HepG2 (cell line): ENCODE measurements around the gene ZC3H18. TPM values are rescaled to one million over a fixed set of nuclear protein-coding genes. Genes with fewer than 3 reads are reported as not detected.

Experiments used
- ATAC-seq: fragments of 200-7000 bp; cut with Tn5 transposase; 3 replicates; pipeline ENCODE4 v1.9.1; 2020; ENCODE audit warnings: mild to moderate bottlenecking, moderate library complexity
- BruUV-seq: library from RNA; stranded (reverse); fragments of 400-500 nt; replicated peaks from 2 replicates; lab custom pipeline; 2021; lab: Mats Ljungman, UMichigan
- CTCF ChIA-PET: fragments of 300-600 bp; formaldehyde crosslinking; extraction: SDS; loops from one replicate; lab custom pipeline; 2021; ENCODE audit warnings: low total read pairs, inconsistent platforms, low intra/inter-chr PET ratio; lab: Yijun Ruan, JAX
- POLR2A ChIA-PET: fragments of 350-600 bp; sonication (Branson Sonifier 250); formaldehyde crosslinking; loops from one replicate; lab custom pipeline; 2020; ENCODE audit warnings: antibody characterized with exemption, inconsistent platforms; lab: Yijun Ruan, JAX
- DNase-seq: peaks from one replicate; pipeline ENCODE4 v3.0.0-alpha.2; 2015; ENCODE audit warnings: low spot score
- FAIRE-seq: peaks from 3 replicates; lab custom pipeline; 2011; peaks lifted over from hg19 to GRCh38; lab: Jason Lieb, UNC
- H2AFZ ChIP-seq: one replicate; pipeline ENCODE4 v1.6.1; 2011; ENCODE audit warnings: low read length, inconsistent platforms
- H3K27ac ChIP-seq: fragments of 300-600 bp; 3 replicates; pipeline ENCODE4 v1.8.0; 2011; ENCODE audit warnings: mixed run types, mild to moderate bottlenecking, mixed read lengths, low read length, inconsistent platforms; ENCODE audit not compliant: insufficient read depth; ENCODE audit errors: extremely low read length
- H3K27me3 ChIP-seq, 2 experiments: fragments of 200-600 bp in 1 of 2; 2 replicates in 1 of 2; 3 replicates in 1 of 2; pipeline versions ENCODE4 v1.6.0 to v1.8.0; 2011; ENCODE audit warnings: low read length in 2 of 2, mild to moderate bottlenecking in 2 of 2, moderate library complexity in 2 of 2, inconsistent platforms in 1 of 2; ENCODE audit not compliant: insufficient read depth in 2 of 2, control insufficient read depth in 1 of 2
- H3K36me3 ChIP-seq, 2 experiments: fragments of 200-600 bp in 1 of 2; replicated peaks in 1 of 2; 2 replicates in 1 of 2; 3 replicates in 1 of 2; pipeline versions ENCODE4 v1.5.1 to v1.8.0; 2011; ENCODE audit warnings: low read length in 2 of 2, inconsistent platforms in 1 of 2; ENCODE audit not compliant: insufficient read depth in 2 of 2, control insufficient read depth in 1 of 2
- H3K4me1 ChIP-seq: 2 replicates; pipeline ENCODE4 v1.5.1; 2012; ENCODE audit warnings: low read length, inconsistent platforms; ENCODE audit not compliant: insufficient read depth
- H3K4me2 ChIP-seq: 2 replicates; pipeline ENCODE4 v1.6.0; 2011; ENCODE audit warnings: low read depth, low read length, inconsistent platforms
- H3K4me3 ChIP-seq, 3 experiments: fragments of 200-600 bp in 1 of 3; sonication (generic), shearing (Covaris generic) in 1 of 3; replicated peaks in 1 of 3; 2 replicates each; pipeline ENCODE4 v1.5.1; 2011 to 2016; ENCODE audit warnings: low read length in 3 of 3, inconsistent platforms in 2 of 3, low read depth in 2 of 3, mild to moderate bottlenecking in 2 of 3, control low read depth in 1 of 3, mixed read lengths in 1 of 3; ENCODE audit not compliant: insufficient read depth in 1 of 3
- H3K79me2 ChIP-seq: one replicate; pipeline ENCODE4 v1.6.1; 2011; ENCODE audit warnings: low read length, inconsistent platforms; ENCODE audit not compliant: insufficient read depth
- H3K9ac ChIP-seq: 2 replicates; pipeline ENCODE4 v1.6.0; 2011; ENCODE audit warnings: mild to moderate bottlenecking, low read depth, low read length, inconsistent platforms; ENCODE audit not compliant: insufficient read depth
- H3K9me3 ChIP-seq: 2 replicates; pipeline ENCODE4 v1.5.1; 2012; ENCODE audit warnings: mild to moderate bottlenecking, low read length
- H4K20me1 ChIP-seq: 2 replicates; pipeline ENCODE4 v1.6.0; 2011; ENCODE audit warnings: inconsistent platforms, mild to moderate bottlenecking, low read length, moderate library complexity; ENCODE audit not compliant: insufficient read depth
- ATF1 ChIP-seq: IDR thresholded peaks from 2 replicates; pipeline ENCODE4 v1.6.1; 2016; ENCODE audit warnings: mild to moderate bottlenecking, control low read depth
- HMGA1 ChIP-seq: sonication (generic); formaldehyde crosslinking; conservative IDR thresholded peaks from 2 replicates; pipeline ENCODE4 v1.4.0; 2020; ENCODE audit warnings: missing genetic modification reagents
- NCOR1 ChIP-seq: fragments of 200-600 bp; sonication (generic); IDR thresholded peaks from 2 replicates; pipeline ENCODE4 v1.7.0; 2017; ENCODE audit warnings: antibody characterized with exemption, low read length, borderline replicate concordance
- NPAS2 ChIP-seq: sonication (generic); formaldehyde crosslinking; IDR thresholded peaks from 2 replicates; pipeline ENCODE4 v1.8.0; 2022; ENCODE audit warnings: mild to moderate bottlenecking, missing genetic modification reagents, borderline replicate concordance
- NR2F2 ChIP-seq: IDR thresholded peaks from 2 replicates; pipeline ENCODE4 v1.6.1; 2012; ENCODE audit warnings: low read depth, inconsistent platforms, borderline replicate concordance
- PTBP1 ChIP-seq: fragments of 200-400 bp; formaldehyde crosslinking; IDR thresholded peaks from 2 replicates; pipeline ENCODE4 v1.6.1; 2018; ENCODE audit warnings: low read length, low read depth; ENCODE audit not compliant: poor library complexity, severe bottlenecking
- RBM22 ChIP-seq: fragments of 200-400 bp; formaldehyde crosslinking; optimal IDR thresholded peaks from 2 replicates; pipeline ENCODE3; 2017; ENCODE audit warnings: mild to moderate bottlenecking, low read length, moderate library complexity
- ZNF235 ChIP-seq: sonication (generic); formaldehyde crosslinking; IDR thresholded peaks from 2 replicates; pipeline ENCODE4 v1.8.1; 2023; ENCODE audit warnings: mild to moderate bottlenecking, missing genetic modification reagents, borderline replicate concordance
- WGBS: methylation state at CpG from one replicate; pipeline ENCODE4 v1.1.6; 2017; ENCODE audit warnings: low lambda C conversion rate; 5-methylcytosine and 5-hydroxymethylcytosine counted together
- in situ Hi-C: cut with HindIII; loops from 2 replicates; pipeline ENCODE4 v1.10.0; 2017; ENCODE audit warnings: low pct_unique_long_range_greater_than_20kb; ENCODE audit not compliant: extremely low pct_ligation_motif_present
- intact Hi-C: fragments of 100-400 bp; cut with micrococcal nuclease; formaldehyde crosslinking; loops from one replicate; pipeline ENCODE4 v1.10.0; 2022; ENCODE audit not compliant: unreplicated experiment
- polyA plus RNA-seq, 8 experiments: library from polyadenylated mRNA; depleted of rRNA in 3 of 8; stranded (reverse) in 7 of 8; unstranded in 1 of 8; fragments of >200 nt; fragmentation: Illumina TruSeq in 4 of 8; extraction: Trizol in 4 of 8; gene quantifications; 2 replicates each; pipeline versions ENCODE4 v1.2.1 to v1.2.3, GENCODE V29; 2011 to 2016; ENCODE audit warnings: low read depth in 4 of 8, missing spikeins in 1 of 8, mixed read lengths in 1 of 8; ENCODE audit not compliant: insufficient read depth in 1 of 8
- total RNA-seq, 5 experiments: library from RNA; depleted of rRNA; stranded (reverse); fragments of >200 nt; fragmentation: Illumina TruSeq; extraction: Trizol; gene quantifications; 2 replicates each; pipeline ENCODE4 v1.2.3, GENCODE V29; 2016; ENCODE audit warnings: low read depth in 1 of 5
- TF ChIP-seq, protein P1 (sequence below): sonication (generic); formaldehyde crosslinking; IDR thresholded peaks from 2 replicates; pipeline ENCODE4 v1.4.0; 2020; ENCODE audit warnings: missing genetic modification reagents
- TF ChIP-seq, protein P2 (sequence below): sonication (generic); formaldehyde crosslinking; IDR thresholded peaks from 2 replicates; pipeline ENCODE4 v1.8.0; 2022; ENCODE audit warnings: missing genetic modification reagents, mild to moderate bottlenecking, borderline replicate concordance
- TF ChIP-seq, protein P3 (sequence below): sonication (generic); formaldehyde crosslinking; IDR thresholded peaks from 2 replicates; pipeline ENCODE4 v1.4.0; 2020; ENCODE audit warnings: missing genetic modification reagents

The ZC3H18 gene
- total and polyA plus RNA-seq, 2 of the 13 experiments (the other 11 are each of a cell fraction or from before 2014, with no cell fraction given): 11.2 to 27.4 TPM

DNA sequence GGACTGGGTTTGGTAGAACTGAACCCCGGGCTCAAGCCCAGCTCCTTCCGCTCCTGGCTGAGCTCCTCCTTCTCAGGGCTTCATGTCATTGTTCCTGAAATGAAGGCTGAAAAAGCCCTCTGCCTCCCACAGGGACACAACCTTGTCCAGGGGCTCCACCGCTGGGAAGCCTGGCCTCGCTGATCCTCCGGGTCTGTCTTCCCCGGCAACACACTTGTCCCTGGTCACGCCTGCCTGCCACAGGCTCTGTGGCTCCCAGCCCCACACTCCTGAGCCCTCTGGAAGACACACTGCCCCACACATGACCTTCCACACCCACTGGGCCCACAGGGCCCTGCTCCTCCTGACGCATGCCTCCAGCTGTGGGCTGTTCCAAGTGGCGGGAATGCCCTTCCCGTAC is 18.0 kb upstream of the ZC3H18 start:
- Histone ChIP-seq H3K9ac (no peak overlapping the region), H4K20me1 (no peaks in the 10 kb centered on the region), H3K27ac (no peak overlapping the region), H3K4me2 (no peak overlapping the region), H2AFZ (no peak overlapping the region), H3K79me2 (no peaks in the 10 kb centered on the region), H3K4me3 (no peak overlapping the region), H3K4me1 (peaks cover 17% of the 10 kb centered on the region), H3K27me3 (peaks cover 28 to 75% of the 10 kb centered on the region in 2 experiments; a peak in 4 of 5 replicates), H3K9me3 (no peaks in the 10 kb centered on the region), H3K36me3 (no peaks in the 10 kb centered on the region)
- no peak for ATAC-seq
- no TSS peak for BruUV-seq
- ChIA-PET POLR2A (no interaction called here), CTCF (no interaction called here)
- TF ChIP-seq, protein P1, sequence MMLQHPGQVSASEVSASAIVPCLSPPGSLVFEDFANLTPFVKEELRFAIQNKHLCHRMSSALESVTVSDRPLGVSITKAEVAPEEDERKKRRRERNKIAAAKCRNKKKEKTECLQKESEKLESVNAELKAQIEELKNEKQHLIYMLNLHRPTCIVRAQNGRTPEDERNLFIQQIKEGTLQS (CRISPR knock-in tag): no peak
- TF ChIP-seq, protein P2, sequence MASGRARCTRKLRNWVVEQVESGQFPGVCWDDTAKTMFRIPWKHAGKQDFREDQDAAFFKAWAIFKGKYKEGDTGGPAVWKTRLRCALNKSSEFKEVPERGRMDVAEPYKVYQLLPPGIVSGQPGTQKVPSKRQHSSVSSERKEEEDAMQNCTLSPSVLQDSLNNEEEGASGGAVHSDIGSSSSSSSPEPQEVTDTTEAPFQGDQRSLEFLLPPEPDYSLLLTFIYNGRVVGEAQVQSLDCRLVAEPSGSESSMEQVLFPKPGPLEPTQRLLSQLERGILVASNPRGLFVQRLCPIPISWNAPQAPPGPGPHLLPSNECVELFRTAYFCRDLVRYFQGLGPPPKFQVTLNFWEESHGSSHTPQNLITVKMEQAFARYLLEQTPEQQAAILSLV (CRISPR knock-in tag): 0 out of 2 replicates have a peak, but pooled peaks have one; percentile 1
- intact Hi-C loops (no loop called here), in situ Hi-C loops (no loop called here)
- no peak for DNase-seq
- FAIRE-seq: no peak
- WGBS: 28% methylated on average over 10 of the region's 10 CpGs

DNA sequence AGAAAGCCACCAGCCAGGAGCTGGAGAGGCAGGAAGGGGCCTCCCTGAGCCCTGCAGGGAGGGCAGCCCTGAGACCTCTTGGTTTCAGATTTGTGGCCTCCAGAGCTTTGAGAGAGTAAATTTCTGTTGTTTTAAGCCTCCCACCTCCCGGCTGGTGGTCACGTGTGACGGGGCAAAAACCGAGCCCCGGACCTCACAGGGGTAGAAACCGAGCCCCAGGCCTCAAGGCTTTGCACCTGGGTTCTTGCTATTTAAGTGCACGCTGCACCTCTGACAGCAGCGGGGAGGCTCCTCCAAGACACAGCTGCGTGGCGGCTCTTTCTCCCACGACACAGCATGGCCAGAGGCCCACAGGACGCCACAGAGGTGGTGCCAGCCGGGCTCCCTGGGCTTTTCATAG is 17.4 kb upstream of the ZC3H18 start:
- CTCF ChIA-PET: no interaction called here
- no peak for ATAC-seq
- no peak for TF ChIP-seq PTBP1
- no peak for TF ChIP-seq ATF1 (CRISPR knock-in tag)
- TF ChIP-seq NPAS2: no peak
- TF ChIP-seq RBM22: no peak
- TF ChIP-seq HMGA1 (CRISPR knock-in tag): no peak
- no peak for TF ChIP-seq ZNF235 (CRISPR knock-in tag)
- no peak for TF ChIP-seq NR2F2
- TF ChIP-seq NCOR1: no peak
- TF ChIP-seq, protein P3, sequence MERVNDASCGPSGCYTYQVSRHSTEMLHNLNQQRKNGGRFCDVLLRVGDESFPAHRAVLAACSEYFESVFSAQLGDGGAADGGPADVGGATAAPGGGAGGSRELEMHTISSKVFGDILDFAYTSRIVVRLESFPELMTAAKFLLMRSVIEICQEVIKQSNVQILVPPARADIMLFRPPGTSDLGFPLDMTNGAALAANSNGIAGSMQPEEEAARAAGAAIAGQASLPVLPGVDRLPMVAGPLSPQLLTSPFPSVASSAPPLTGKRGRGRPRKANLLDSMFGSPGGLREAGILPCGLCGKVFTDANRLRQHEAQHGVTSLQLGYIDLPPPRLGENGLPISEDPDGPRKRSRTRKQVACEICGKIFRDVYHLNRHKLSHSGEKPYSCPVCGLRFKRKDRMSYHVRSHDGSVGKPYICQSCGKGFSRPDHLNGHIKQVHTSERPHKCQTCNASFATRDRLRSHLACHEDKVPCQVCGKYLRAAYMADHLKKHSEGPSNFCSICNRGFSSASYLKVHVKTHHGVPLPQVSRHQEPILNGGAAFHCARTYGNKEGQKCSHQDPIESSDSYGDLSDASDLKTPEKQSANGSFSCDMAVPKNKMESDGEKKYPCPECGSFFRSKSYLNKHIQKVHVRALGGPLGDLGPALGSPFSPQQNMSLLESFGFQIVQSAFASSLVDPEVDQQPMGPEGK: no peak

More for the DNA sequence above, 17.4 kb upstream of the ZC3H18 start:
- no peaks in the 10 kb centered on the region for H3K79me2 ChIP-seq
- H3K9me3 ChIP-seq: no peaks in the 10 kb centered on the region
- H3K36me3 ChIP-seq: no peaks in the 10 kb centered on the region
- 33% methylated on average over 1 of the region's 13 CpGs for WGBS
- H3K9ac ChIP-seq: no peak overlapping the region
- in situ Hi-C loops (no loop called here), intact Hi-C loops (no loop called here)
- no peak overlapping the region for H3K4me3 ChIP-seq
- H4K20me1 ChIP-seq: no peaks in the 10 kb centered on the region
- no peak overlapping the region for H3K4me2 ChIP-seq
- peaks cover 30 to 79% of the 10 kb centered on the region in 2 experiments; a peak in 4 of 5 replicates for H3K27me3 ChIP-seq
- H3K4me1 ChIP-seq: peaks cover 17% of the 10 kb centered on the region
- FAIRE-seq (no peak), DNase-seq (no peak)
- POLR2A ChIA-PET: no interaction called here
- H2AFZ ChIP-seq: no peak overlapping the region
- BruUV-seq: no TSS peak
- no peak overlapping the region for H3K27ac ChIP-seq
